ENCODE data around the gene PLA2G3. TPM values are rescaled to one million over a fixed set of nuclear protein-coding genes. Genes with fewer than 3 reads are reported as not detected.

Gene PLA2G3
- total and polyA plus RNA-seq, 2 experiments from 2014 or later, result 18.0 to 34.5 TPM

DNA sequence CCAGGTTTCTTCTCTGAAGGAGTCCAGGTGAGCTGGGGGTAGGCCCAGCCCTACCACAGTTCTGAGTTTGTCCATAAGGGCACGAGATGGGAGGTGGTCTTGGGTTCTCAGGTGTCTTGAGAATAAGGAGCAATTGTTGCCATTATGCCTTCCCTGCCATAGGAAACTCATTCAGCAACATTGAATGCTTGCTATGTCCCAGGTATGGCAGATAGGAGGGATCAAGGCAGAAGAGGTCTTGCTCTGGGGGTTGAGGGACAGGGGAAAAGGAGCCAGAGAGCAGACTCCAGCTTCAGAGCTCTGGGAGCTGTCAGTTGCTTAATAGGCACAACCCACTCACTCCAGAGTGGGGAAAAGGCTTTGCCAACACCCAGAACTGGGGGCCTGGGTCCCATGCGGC, 37.2 kb downstream of the PLA2G3 start:
- Mint-ChIP-seq H3K4me3 (no peak overlapping the region), H3K27me3 (ENCODE audit: insufficient read depth, low read depth, poor library complexity) (peaks cover 45% of the 10 kb centered on the region), H3K27ac (no peak overlapping the region), H3K4me1 (peaks cover 13% of the 10 kb centered on the region), H3K9me3 (no peaks in the 10 kb centered on the region; the same call in 2 of the 3 replicates), H3K36me3 (ENCODE audit: low read depth) (no peaks in the 10 kb centered on the region)
- ATAC-seq (no peak), DNase-seq (ENCODE audit: low spot score) (no peak)
- Histone ChIP-seq H2AFZ (no peak overlapping the region), H3K4me3 (no peak overlapping the region), H3F3A (replicated peaks; ENCODE audit: low read depth) (peaks cover 17% of the 10 kb centered on the region; the same call in 1 of the 2 replicates), H3K4me2 (no peak overlapping the region), H4K20me1 (replicated peaks; ENCODE audit: insufficient read depth) (peaks cover 6% of the 10 kb centered on the region; the same call in 1 of the 2 replicates), H3K4me1 (ENCODE audit: insufficient read depth) (peaks cover 32% of the 10 kb centered on the region), H3K9me2 (ENCODE audit: insufficient read depth) (no peaks in the 10 kb centered on the region), H3K79me2 (replicated peaks; ENCODE audit: insufficient read depth) (no peaks in the 10 kb centered on the region), H3K27ac (ENCODE audit: low read depth) (no peak overlapping the region), H3K27me3 (ENCODE audit: insufficient read depth) (peaks cover 22% of the 10 kb centered on the region), H3K36me3 (ENCODE audit: insufficient read depth) (no peaks in the 10 kb centered on the region)
- TF ChIP-seq ZNF331 (CRISPR knock-in tag; IDR thresholded peaks at IDR 0.05; ENCODE audit: low read depth) (no peak), NANOG (IDR thresholded peaks at IDR 0.05; ENCODE audit: borderline replicate concordance) (no peak)

DNA sequence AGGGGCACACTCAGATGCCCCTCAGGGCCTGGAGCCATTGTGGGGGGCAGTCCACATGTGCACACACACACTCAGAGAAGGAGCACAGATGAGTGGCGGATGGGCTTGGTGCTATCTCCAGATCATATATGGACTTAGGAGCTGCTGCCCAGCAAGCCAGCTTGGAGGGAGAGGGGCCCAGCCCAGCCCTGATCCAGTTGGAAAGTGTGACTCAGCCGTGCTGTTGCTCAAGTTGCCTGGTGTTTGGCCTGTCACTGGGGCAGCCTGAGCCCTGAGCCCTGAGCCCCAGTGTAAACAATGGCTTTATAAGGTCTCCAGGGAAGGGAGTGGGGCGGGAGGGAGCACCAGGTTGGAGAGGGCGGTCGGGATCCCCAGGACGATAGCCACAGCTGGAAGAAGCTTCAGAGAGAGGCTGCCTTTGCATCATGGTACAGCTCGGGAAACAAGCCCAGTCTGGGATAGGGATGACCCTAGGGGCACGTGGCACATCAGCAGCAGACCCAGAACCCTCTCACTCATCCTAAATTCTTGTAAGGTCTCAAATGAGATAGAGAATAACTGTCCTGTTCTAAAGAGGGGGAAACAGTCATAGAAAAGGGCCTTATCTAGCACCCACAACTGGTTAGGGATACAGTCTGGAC, 37.7 kb downstream of the PLA2G3 start:
- peaks cover 18% of the 10 kb centered on the region for H3K4me1 Mint-ChIP-seq
- Histone ChIP-seq H3K4me2 (no peak overlapping the region), H3K79me2 (replicated peaks; ENCODE audit: insufficient read depth) (no peaks in the 10 kb centered on the region), H3K36me3 (ENCODE audit: insufficient read depth) (no peaks in the 10 kb centered on the region), H3K9me2 (ENCODE audit: insufficient read depth) (no peaks in the 10 kb centered on the region), H3F3A (replicated peaks; ENCODE audit: low read depth) (peaks cover 17% of the 10 kb centered on the region; the same call in 1 of the 2 replicates), H2AFZ (no peak overlapping the region), H3K4me1 (ENCODE audit: insufficient read depth) (peaks cover 32% of the 10 kb centered on the region), H3K27ac (ENCODE audit: low read depth) (no peak overlapping the region), H4K20me1 (replicated peaks; ENCODE audit: insufficient read depth) (peaks cover 6% of the 10 kb centered on the region; the same call in 1 of the 2 replicates), H3K27me3 (ENCODE audit: insufficient read depth) (peaks cover 22% of the 10 kb centered on the region), H3K4me3 (no peak overlapping the region)
- no peak overlapping the region for H3K4me3 Mint-ChIP-seq
- no peaks in the 10 kb centered on the region; the same call in 2 of the 3 replicates for H3K9me3 Mint-ChIP-seq
- no peak for DNase-seq (ENCODE audit: low spot score)
- no peak for TF ChIP-seq NANOG (IDR thresholded peaks at IDR 0.05; ENCODE audit: borderline replicate concordance)
- no peak for TF ChIP-seq ZNF114 (CRISPR knock-in tag; IDR thresholded peaks at IDR 0.05)
- TF ChIP-seq, protein P1, sequence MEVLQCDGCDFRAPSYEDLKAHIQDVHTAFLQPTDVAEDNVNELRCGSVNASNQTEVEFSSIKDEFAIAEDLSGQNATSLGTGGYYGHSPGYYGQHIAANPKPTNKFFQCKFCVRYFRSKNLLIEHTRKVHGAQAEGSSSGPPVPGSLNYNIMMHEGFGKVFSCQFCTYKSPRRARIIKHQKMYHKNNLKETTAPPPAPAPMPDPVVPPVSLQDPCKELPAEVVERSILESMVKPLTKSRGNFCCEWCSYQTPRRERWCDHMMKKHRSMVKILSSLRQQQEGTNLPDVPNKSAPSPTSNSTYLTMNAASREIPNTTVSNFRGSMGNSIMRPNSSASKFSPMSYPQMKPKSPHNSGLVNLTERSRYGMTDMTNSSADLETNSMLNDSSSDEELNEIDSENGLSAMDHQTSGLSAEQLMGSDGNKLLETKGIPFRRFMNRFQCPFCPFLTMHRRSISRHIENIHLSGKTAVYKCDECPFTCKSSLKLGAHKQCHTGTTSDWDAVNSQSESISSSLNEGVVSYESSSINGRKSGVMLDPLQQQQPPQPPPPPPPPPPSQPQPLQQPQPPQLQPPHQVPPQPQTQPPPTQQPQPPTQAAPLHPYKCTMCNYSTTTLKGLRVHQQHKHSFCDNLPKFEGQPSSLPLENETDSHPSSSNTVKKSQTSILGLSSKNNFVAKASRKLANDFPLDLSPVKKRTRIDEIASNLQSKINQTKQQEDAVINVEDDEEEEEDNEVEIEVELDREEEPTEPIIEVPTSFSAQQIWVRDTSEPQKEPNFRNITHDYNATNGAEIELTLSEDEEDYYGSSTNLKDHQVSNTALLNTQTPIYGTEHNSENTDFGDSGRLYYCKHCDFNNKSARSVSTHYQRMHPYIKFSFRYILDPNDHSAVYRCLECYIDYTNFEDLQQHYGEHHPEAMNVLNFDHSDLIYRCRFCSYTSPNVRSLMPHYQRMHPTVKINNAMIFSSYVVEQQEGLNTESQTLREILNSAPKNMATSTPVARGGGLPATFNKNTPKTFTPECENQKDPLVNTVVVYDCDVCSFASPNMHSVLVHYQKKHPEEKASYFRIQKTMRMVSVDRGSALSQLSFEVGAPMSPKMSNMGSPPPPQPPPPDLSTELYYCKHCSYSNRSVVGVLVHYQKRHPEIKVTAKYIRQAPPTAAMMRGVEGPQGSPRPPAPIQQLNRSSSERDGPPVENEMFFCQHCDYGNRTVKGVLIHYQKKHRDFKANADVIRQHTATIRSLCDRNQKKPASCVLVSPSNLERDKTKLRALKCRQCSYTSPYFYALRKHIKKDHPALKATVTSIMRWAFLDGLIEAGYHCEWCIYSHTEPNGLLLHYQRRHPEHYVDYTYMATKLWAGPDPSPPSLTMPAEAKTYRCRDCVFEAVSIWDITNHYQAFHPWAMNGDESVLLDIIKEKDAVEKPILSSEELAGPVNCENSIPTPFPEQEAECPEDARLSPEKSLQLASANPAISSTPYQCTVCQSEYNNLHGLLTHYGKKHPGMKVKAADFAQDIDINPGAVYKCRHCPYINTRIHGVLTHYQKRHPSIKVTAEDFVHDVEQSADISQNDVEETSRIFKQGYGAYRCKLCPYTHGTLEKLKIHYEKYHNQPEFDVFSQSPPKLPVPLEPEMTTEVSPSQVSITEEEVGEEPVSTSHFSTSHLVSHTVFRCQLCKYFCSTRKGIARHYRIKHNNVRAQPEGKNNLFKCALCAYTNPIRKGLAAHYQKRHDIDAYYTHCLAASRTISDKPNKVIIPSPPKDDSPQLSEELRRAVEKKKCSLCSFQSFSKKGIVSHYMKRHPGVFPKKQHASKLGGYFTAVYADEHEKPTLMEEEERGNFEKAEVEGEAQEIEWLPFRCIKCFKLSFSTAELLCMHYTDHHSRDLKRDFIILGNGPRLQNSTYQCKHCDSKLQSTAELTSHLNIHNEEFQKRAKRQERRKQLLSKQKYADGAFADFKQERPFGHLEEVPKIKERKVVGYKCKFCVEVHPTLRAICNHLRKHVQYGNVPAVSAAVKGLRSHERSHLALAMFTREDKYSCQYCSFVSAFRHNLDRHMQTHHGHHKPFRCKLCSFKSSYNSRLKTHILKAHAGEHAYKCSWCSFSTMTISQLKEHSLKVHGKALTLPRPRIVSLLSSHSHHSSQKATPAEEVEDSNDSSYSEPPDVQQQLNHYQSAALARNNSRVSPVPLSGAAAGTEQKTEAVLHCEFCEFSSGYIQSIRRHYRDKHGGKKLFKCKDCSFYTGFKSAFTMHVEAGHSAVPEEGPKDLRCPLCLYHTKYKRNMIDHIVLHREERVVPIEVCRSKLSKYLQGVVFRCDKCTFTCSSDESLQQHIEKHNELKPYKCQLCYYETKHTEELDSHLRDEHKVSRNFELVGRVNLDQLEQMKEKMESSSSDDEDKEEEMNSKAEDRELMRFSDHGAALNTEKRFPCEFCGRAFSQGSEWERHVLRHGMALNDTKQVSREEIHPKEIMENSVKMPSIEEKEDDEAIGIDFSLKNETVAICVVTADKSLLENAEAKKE (CRISPR knock-in tag; IDR thresholded peaks at IDR 0.05), result no peak
- TF ChIP-seq EZH2 (IDR thresholded peaks at IDR 0.05; ENCODE audit: low read depth, unreplicated experiment), result no peak
- TF ChIP-seq, protein P2, sequence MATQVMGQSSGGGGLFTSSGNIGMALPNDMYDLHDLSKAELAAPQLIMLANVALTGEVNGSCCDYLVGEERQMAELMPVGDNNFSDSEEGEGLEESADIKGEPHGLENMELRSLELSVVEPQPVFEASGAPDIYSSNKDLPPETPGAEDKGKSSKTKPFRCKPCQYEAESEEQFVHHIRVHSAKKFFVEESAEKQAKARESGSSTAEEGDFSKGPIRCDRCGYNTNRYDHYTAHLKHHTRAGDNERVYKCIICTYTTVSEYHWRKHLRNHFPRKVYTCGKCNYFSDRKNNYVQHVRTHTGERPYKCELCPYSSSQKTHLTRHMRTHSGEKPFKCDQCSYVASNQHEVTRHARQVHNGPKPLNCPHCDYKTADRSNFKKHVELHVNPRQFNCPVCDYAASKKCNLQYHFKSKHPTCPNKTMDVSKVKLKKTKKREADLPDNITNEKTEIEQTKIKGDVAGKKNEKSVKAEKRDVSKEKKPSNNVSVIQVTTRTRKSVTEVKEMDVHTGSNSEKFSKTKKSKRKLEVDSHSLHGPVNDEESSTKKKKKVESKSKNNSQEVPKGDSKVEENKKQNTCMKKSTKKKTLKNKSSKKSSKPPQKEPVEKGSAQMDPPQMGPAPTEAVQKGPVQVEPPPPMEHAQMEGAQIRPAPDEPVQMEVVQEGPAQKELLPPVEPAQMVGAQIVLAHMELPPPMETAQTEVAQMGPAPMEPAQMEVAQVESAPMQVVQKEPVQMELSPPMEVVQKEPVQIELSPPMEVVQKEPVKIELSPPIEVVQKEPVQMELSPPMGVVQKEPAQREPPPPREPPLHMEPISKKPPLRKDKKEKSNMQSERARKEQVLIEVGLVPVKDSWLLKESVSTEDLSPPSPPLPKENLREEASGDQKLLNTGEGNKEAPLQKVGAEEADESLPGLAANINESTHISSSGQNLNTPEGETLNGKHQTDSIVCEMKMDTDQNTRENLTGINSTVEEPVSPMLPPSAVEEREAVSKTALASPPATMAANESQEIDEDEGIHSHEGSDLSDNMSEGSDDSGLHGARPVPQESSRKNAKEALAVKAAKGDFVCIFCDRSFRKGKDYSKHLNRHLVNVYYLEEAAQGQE (IDR thresholded peaks at IDR 0.05; ENCODE audit: unreplicated experiment), result no peak
- TF ChIP-seq CREB1 (CRISPR knock-in tag; IDR thresholded peaks at IDR 0.05; ENCODE audit: low read depth), result no peak
- no peak for TF ChIP-seq POLR2AphosphoS5 (IDR thresholded peaks at IDR 0.05; ENCODE audit: low read depth)
- no peak for TF ChIP-seq EZH2phosphoT487 (IDR thresholded peaks at IDR 0.05; ENCODE audit: unreplicated experiment)
- no peak overlapping the region for H3K27ac Mint-ChIP-seq
- ATAC-seq, result no peak
- H3K36me3 Mint-ChIP-seq (ENCODE audit: low read depth), result no peaks in the 10 kb centered on the region
- peaks cover 40% of the 10 kb centered on the region for H3K27me3 Mint-ChIP-seq (ENCODE audit: insufficient read depth, low read depth, poor library complexity)

Data from GM23338 (cell line).